Measurements from ENCODE around the gene BEGAIN. TPM values are rescaled to one million over a fixed set of nuclear protein-coding genes. Genes with fewer than 3 reads are reported as not detected.
A peak's percentile ranks its signal among the peaks of the same experiment; 100 is the strongest.

Gene BEGAIN
- total and polyA plus RNA-seq, 7 experiments from 2014 or later: 0.38 to 2.4 (median 1.5) TPM

GRCh38 chr14:100535287-100536120, 51.7 kb downstream of the BEGAIN start:
- DNase-seq: peak in 2 of 9 donors; percentile 3 to 19
- Histone ChIP-seq H3K4me1 (ENCODE audit: control insufficient read depth in 2 of 2, insufficient read depth in 2 of 2, low read length in 2 of 2) (no peaks in the 10 kb centered on the region), H3K9me3 (ENCODE audit: control insufficient read depth in 2 of 3, low read length in 3 of 3) (no peaks in the 10 kb centered on the region), H3K36me3 (ENCODE audit: control insufficient read depth in 2 of 3, insufficient read depth in 3 of 3, low read length in 3 of 3) (no peaks in the 10 kb centered on the region), H3K27me3 (ENCODE audit: control insufficient read depth in 2 of 2, insufficient read depth in 2 of 2, low read length in 2 of 2) (no peaks in the 10 kb centered on the region), H3K27ac (ENCODE audit: low read depth, low read length) (no peak overlapping the region), H3K4me3 (ENCODE audit: low read length) (no peak overlapping the region)
- CTCF ChIA-PET: no interaction called here
- POLR2A ChIA-PET: no interaction called here
- no peak overlapping the region for H3K4me3 Mint-ChIP-seq
- no peak overlapping the region for H3K27ac Mint-ChIP-seq
- intact Hi-C loops (cut with micrococcal nuclease): no loop called here
- H3K36me3 Mint-ChIP-seq: no peaks in the 10 kb centered on the region
- H3K4me1 Mint-ChIP-seq: peaks cover 0 to 10% (median 0%) of the 10 kb centered on the region in 7 donors
- H3K27me3 Mint-ChIP-seq: no peaks in the 10 kb centered on the region
- no peak for ATAC-seq
- no peaks in the 10 kb centered on the region for H3K9me3 Mint-ChIP-seq

GRCh38 chr14:100534528-100535286, 52.5 kb downstream of the BEGAIN start:
- Histone ChIP-seq H3K27me3 (ENCODE audit: control insufficient read depth in 2 of 2, insufficient read depth in 2 of 2, low read length in 2 of 2) (no peaks in the 10 kb centered on the region), H3K27ac (ENCODE audit: low read depth, low read length) (no peak overlapping the region), H3K4me3 (ENCODE audit: low read length) (no peak overlapping the region), H3K4me1 (ENCODE audit: control insufficient read depth in 2 of 2, insufficient read depth in 2 of 2, low read length in 2 of 2) (no peaks in the 10 kb centered on the region), H3K9me3 (ENCODE audit: control insufficient read depth in 2 of 3, low read length in 3 of 3) (no peaks in the 10 kb centered on the region), H3K36me3 (ENCODE audit: control insufficient read depth in 2 of 3, insufficient read depth in 3 of 3, low read length in 3 of 3) (peaks cover 0 to 3% (median 0%) of the 10 kb centered on the region in 3 experiments)
- DNase-seq: peak in 2 of 9 donors; percentile 2 to 14
- intact Hi-C loops (cut with micrococcal nuclease): no loop called here
- H3K4me1 Mint-ChIP-seq: peaks cover 0 to 10% (median 0%) of the 10 kb centered on the region in 7 donors
- H3K27me3 Mint-ChIP-seq: no peaks in the 10 kb centered on the region
- ChIA-PET POLR2A (no interaction called here), CTCF (no interaction called here)
- no peak for ATAC-seq
- H3K27ac Mint-ChIP-seq: no peak overlapping the region
- H3K4me3 Mint-ChIP-seq: no peak overlapping the region
- H3K36me3 Mint-ChIP-seq: peaks cover 0 to 4% (median 0%) of the 10 kb centered on the region in 5 donors
- H3K9me3 Mint-ChIP-seq: no peaks in the 10 kb centered on the region

- ATAC-seq (no peak), DNase-seq (peak in 2 of 9 donors; percentile 5 to 21)
- H3K27ac ChIP-seq (ENCODE audit: low read depth, low read length): no peak overlapping the region
- POLR2A ChIA-PET: no interaction called here
- intact Hi-C loops (cut with micrococcal nuclease): no loop called here
- CTCF ChIA-PET: no interaction called here
- Mint-ChIP-seq H3K36me3 (peaks cover 0 to 4% (median 0%) of the 10 kb centered on the region in 5 donors), H3K9me3 (no peaks in the 10 kb centered on the region), H3K27me3 (no peaks in the 10 kb centered on the region), H3K4me3 (no peak overlapping the region), H3K27ac (no peak overlapping the region), H3K4me1 (peaks cover 0 to 10% (median 0%) of the 10 kb centered on the region in 7 donors)
- H3K36me3 ChIP-seq (ENCODE audit: control insufficient read depth in 2 of 3, insufficient read depth in 3 of 3, low read length in 3 of 3): peaks cover 0 to 11% (median 0%) of the 10 kb centered on the region in 3 experiments
- no peaks in the 10 kb centered on the region for H3K27me3 ChIP-seq (ENCODE audit: control insufficient read depth in 2 of 2, insufficient read depth in 2 of 2, low read length in 2 of 2)
- H3K4me3 ChIP-seq (ENCODE audit: low read length): no peak overlapping the region
- H3K9me3 ChIP-seq (ENCODE audit: control insufficient read depth in 2 of 3, low read length in 3 of 3): no peaks in the 10 kb centered on the region
- H3K4me1 ChIP-seq (ENCODE audit: control insufficient read depth in 2 of 2, insufficient read depth in 2 of 2, low read length in 2 of 2): no peaks in the 10 kb centered on the region
Observed at GRCh38 chr14:100533656-100534485, 53.3 kb downstream of the BEGAIN start.

GRCh38 chr14:100532906-100533655, 54.1 kb downstream of the BEGAIN start:
- Histone ChIP-seq H3K9me3 (ENCODE audit: control insufficient read depth in 2 of 3, low read length in 3 of 3) (no peaks in the 10 kb centered on the region), H3K27me3 (ENCODE audit: control insufficient read depth in 2 of 2, insufficient read depth in 2 of 2, low read length in 2 of 2) (no peaks in the 10 kb centered on the region), H3K4me3 (ENCODE audit: low read length) (no peak overlapping the region), H3K36me3 (ENCODE audit: control insufficient read depth in 2 of 3, insufficient read depth in 3 of 3, low read length in 3 of 3) (peaks cover 0 to 11% (median 0%) of the 10 kb centered on the region in 3 experiments), H3K4me1 (ENCODE audit: control insufficient read depth in 2 of 2, insufficient read depth in 2 of 2, low read length in 2 of 2) (no peaks in the 10 kb centered on the region), H3K27ac (ENCODE audit: low read depth, low read length) (no peak overlapping the region)
- intact Hi-C loops (cut with micrococcal nuclease): no loop called here
- H3K4me3 Mint-ChIP-seq: no peak overlapping the region
- DNase-seq (peak in 2 of 9 donors; percentile 4 to 16), ATAC-seq (peak; percentile 44)
- H3K36me3 Mint-ChIP-seq: peaks cover 0 to 10% (median 0%) of the 10 kb centered on the region in 5 donors
- H3K4me1 Mint-ChIP-seq: peaks cover 0 to 10% (median 0%) of the 10 kb centered on the region in 7 donors
- H3K27ac Mint-ChIP-seq: peak overlapping the region in 1 of 9 donors; percentile 62
- H3K27me3 Mint-ChIP-seq: no peaks in the 10 kb centered on the region
- no peaks in the 10 kb centered on the region for H3K9me3 Mint-ChIP-seq
- ChIA-PET POLR2A (interaction anchor here (1.0 kb wide), 1 partner anchor 13 kb away, joined by 3 read pairs; no protein-coding TSS in a partner anchor), CTCF (no interaction called here)

- Mint-ChIP-seq H3K36me3 (peaks cover 0 to 13% (median 0%) of the 10 kb centered on the region in 5 donors), H3K9me3 (no peaks in the 10 kb centered on the region), H3K4me1 (peaks cover 0 to 10% (median 0%) of the 10 kb centered on the region in 7 donors), H3K27ac (no peak overlapping the region), H3K27me3 (no peaks in the 10 kb centered on the region), H3K4me3 (no peak overlapping the region)
- no peaks in the 10 kb centered on the region for H3K27me3 ChIP-seq (ENCODE audit: control insufficient read depth in 2 of 2, insufficient read depth in 2 of 2, low read length in 2 of 2)
- CTCF ChIA-PET: no interaction called here
- H3K9me3 ChIP-seq (ENCODE audit: control insufficient read depth in 2 of 3, low read length in 3 of 3): no peaks in the 10 kb centered on the region
- ATAC-seq (no peak), DNase-seq (peak in 2 of 9 donors; percentile 3 to 13)
- H3K27ac ChIP-seq (ENCODE audit: low read depth, low read length): no peak overlapping the region
- no peak overlapping the region for H3K4me3 ChIP-seq (ENCODE audit: low read length)
- intact Hi-C loops (cut with micrococcal nuclease): no loop called here
- POLR2A ChIA-PET: interaction anchor here (1.0 kb wide), 1 partner anchor 14 kb away, joined by 3 read pairs; no protein-coding TSS in a partner anchor
- H3K36me3 ChIP-seq (ENCODE audit: control insufficient read depth in 2 of 3, insufficient read depth in 3 of 3, low read length in 3 of 3): peaks cover 0 to 11% (median 0%) of the 10 kb centered on the region in 3 experiments
- H3K4me1 ChIP-seq (ENCODE audit: control insufficient read depth in 2 of 2, insufficient read depth in 2 of 2, low read length in 2 of 2): no peaks in the 10 kb centered on the region
Observed at GRCh38 chr14:100532154-100532861, 54.9 kb downstream of the BEGAIN start.

Data from naive thymus-derived CD4-positive, alpha-beta T cell (primary cell).